ENCODE data around the gene TRAPPC3L. TPM values are rescaled to one million over a fixed set of nuclear protein-coding genes. Genes with fewer than 3 reads are reported as not detected.

TRAPPC3L gene
- total RNA-seq, 1 donor from 2014 or later, result not detected

GRCh38 chr6:116579143-116579542, 33.7 kb upstream of the TRAPPC3L start:
- no peak overlapping the region for H3K4me3 Mint-ChIP-seq (ENCODE audit: low read depth)
- H3K36me3 Mint-ChIP-seq (ENCODE audit: insufficient read depth), result peaks cover 7% of the 10 kb centered on the region
- DNase-seq (ENCODE audit: low spot score, unreplicated experiment), result no peak
- H3K9me3 Mint-ChIP-seq (ENCODE audit: low read depth), result no peaks in the 10 kb centered on the region
- H3K27ac Mint-ChIP-seq, result no peak overlapping the region
- TF ChIP-seq CTCF (IDR thresholded peaks at IDR 0.05; ENCODE audit: unreplicated experiment), result no peak
- H3K27me3 Mint-ChIP-seq, result no peaks in the 10 kb centered on the region
- peaks cover 1% of the 10 kb centered on the region for H3K4me1 Mint-ChIP-seq (ENCODE audit: low read depth)

DNA sequence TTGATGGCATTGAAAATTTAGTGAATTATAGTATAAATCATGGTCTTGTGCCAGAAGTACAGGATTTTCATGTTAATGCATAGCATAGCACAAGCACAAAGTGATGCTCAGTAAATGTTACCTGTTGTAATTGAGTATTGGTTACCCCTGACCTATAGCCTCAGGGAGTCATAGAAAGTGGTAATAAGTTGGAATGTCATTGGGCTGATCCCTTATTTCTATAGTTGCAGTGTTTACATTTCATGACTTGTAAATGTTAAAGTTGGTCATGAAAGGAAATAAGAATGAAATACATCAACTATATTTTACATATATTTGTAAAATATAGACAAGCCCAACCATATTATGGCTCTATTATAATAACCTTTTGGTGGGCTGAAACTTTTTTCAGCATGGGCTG, 32.9 kb upstream of the TRAPPC3L start:
- Mint-ChIP-seq H3K27ac (no peak overlapping the region), H3K4me1 (ENCODE audit: low read depth) (peaks cover 4% of the 10 kb centered on the region), H3K36me3 (ENCODE audit: insufficient read depth) (peaks cover 8% of the 10 kb centered on the region), H3K9me3 (ENCODE audit: low read depth) (no peaks in the 10 kb centered on the region), H3K4me3 (ENCODE audit: low read depth) (no peak overlapping the region), H3K27me3 (no peaks in the 10 kb centered on the region)
- DNase-seq (ENCODE audit: low spot score, unreplicated experiment), result no peak
- no peak for TF ChIP-seq CTCF (IDR thresholded peaks at IDR 0.05; ENCODE audit: unreplicated experiment)

DNA sequence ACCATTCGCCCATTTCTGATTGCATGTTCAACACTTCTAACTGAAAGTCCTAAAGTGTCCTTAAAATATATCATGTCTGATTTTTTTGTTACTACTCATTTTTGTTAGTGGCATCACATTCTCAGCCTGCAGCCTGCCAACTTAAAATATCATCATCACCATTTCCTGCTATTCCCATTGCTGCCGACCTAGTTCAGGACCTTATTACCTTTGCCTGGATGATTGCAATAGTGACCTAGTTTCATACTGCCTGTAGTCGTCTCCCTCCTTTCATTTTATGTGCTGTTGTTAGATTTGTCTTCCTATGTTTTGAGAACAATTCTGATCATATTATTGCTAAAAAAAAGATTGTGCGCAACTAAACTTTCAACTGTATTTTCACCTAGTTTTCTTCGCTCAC, 32.0 kb upstream of the TRAPPC3L start:
- Mint-ChIP-seq H3K27ac (no peak overlapping the region), H3K36me3 (ENCODE audit: insufficient read depth) (peaks cover 6% of the 10 kb centered on the region), H3K4me3 (ENCODE audit: low read depth) (no peak overlapping the region), H3K27me3 (no peaks in the 10 kb centered on the region), H3K9me3 (ENCODE audit: low read depth) (no peaks in the 10 kb centered on the region), H3K4me1 (ENCODE audit: low read depth) (peaks cover 9% of the 10 kb centered on the region)
- DNase-seq (ENCODE audit: low spot score, unreplicated experiment), result no peak
- TF ChIP-seq CTCF (IDR thresholded peaks at IDR 0.05; ENCODE audit: unreplicated experiment), result no peak

DNA sequence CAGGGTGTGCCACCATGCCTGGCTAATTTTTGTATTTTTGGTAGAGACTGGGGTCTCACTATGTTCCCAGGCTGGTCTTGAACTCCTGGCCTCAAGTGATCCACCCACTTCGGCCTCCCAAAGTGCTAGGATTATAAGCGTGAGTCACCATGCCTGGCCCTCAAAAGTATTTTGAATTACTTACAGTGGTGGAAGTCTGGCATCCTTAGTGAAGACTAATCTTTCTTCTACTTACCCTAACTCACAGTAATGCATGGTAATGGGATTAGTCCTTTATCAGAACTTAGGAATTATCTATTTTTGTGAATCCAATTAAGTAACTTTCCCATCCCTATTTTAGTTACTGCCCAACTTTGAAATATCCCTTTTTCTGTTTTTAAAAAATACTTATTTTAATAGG, 29.7 kb upstream of the TRAPPC3L start:
- Mint-ChIP-seq H3K27me3 (no peaks in the 10 kb centered on the region), H3K9me3 (ENCODE audit: low read depth) (no peaks in the 10 kb centered on the region), H3K4me3 (ENCODE audit: low read depth) (no peak overlapping the region), H3K4me1 (ENCODE audit: low read depth) (peaks cover 13% of the 10 kb centered on the region), H3K36me3 (ENCODE audit: insufficient read depth) (peaks cover 4% of the 10 kb centered on the region), H3K27ac (no peak overlapping the region)
- TF ChIP-seq CTCF (IDR thresholded peaks at IDR 0.05; ENCODE audit: unreplicated experiment), result no peak
- DNase-seq (ENCODE audit: low spot score, unreplicated experiment), result no peak

DNA sequence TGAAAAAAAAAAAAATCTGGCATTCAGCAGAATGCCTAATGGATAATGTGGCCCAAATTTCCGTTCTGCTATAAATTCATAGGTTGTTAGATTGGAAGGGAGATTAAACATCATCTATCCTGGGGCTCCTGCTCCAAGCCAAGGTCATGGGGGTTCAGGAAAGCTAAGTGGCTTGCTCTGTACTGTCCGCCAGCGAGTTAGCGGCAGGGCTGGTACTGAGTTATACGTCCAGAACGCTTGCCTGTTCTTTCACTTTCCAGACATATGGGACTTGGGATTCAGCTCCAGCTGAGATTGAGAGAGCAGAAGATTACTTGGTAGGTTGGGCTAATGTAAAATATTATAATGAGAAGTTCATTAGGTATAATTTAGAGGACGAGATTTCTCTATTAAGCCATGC, 26.7 kb upstream of the TRAPPC3L start:
- Mint-ChIP-seq H3K27me3 (no peaks in the 10 kb centered on the region), H3K4me1 (ENCODE audit: low read depth) (peaks cover 17% of the 10 kb centered on the region), H3K4me3 (ENCODE audit: low read depth) (peak overlapping the region; percentile 92), H3K27ac (peak overlapping the region; percentile 99), H3K9me3 (ENCODE audit: low read depth) (no peaks in the 10 kb centered on the region), H3K36me3 (ENCODE audit: insufficient read depth) (peaks cover 4% of the 10 kb centered on the region)
- no peak for TF ChIP-seq CTCF (IDR thresholded peaks at IDR 0.05; ENCODE audit: unreplicated experiment)
- no peak for DNase-seq (ENCODE audit: low spot score, unreplicated experiment)

All from progenitor cell of endocrine pancreas (in vitro differentiated cells).